GM12878 (cell line): ENCODE data around the gene CBFA2T3. TPM values are rescaled to one million over a fixed set of nuclear protein-coding genes. Genes with fewer than 3 reads are reported as not detected.

ENCODE experiments used
- ASH2L ChIP-seq: fragments of 300-600, 200-600 bp; sonication (generic); IDR thresholded peaks from 2 replicates; pipeline ENCODE4 v1.6.1; 2017; ENCODE audit warnings: low read depth, mild to moderate bottlenecking, borderline replicate concordance
- ATF2 ChIP-seq: IDR thresholded peaks from 2 replicates; pipeline ENCODE4 v1.6.1; 2012; ENCODE audit warnings: low read length, inconsistent platforms
- ATF7 ChIP-seq: fragments of 450-650 bp; IDR thresholded peaks from 2 replicates; pipeline ENCODE4 v1.6.1; 2016; ENCODE audit warnings: low read depth, mild to moderate bottlenecking
- CHD2 ChIP-seq: IDR thresholded peaks from 2 replicates; pipeline ENCODE4 v1.6.1; 2011; ENCODE audit warnings: low read depth, low read length, improper control_type of control experiment, borderline replicate concordance
- DPF2 ChIP-seq: fragments of 450-650 bp; IDR thresholded peaks from 2 replicates; pipeline ENCODE4 v1.6.1; 2017; ENCODE audit warnings: mild to moderate bottlenecking
- EP300 ChIP-seq, 2 experiments: fragments of 150-350 bp in 1 of 2; IDR thresholded peaks; 2 replicates each; pipeline ENCODE4 v1.6.1; 2011 to 2012; ENCODE audit warnings: low read depth in 2 of 2, low read length in 2 of 2, borderline replicate concordance in 1 of 2, improper control_type of control experiment in 1 of 2, inconsistent platforms in 1 of 2; ENCODE audit not compliant: control insufficient read depth in 1 of 2
- ESRRA ChIP-seq: IDR thresholded peaks from 2 replicates; pipeline ENCODE4 v1.6.1; 2012; ENCODE audit warnings: mild to moderate bottlenecking, low read length, improper control_type of control experiment
- EZH2 ChIP-seq: IDR thresholded peaks from 2 replicates; pipeline ENCODE4 v1.6.1; 2012; ENCODE audit warnings: low read depth, mild to moderate bottlenecking, control low read depth, inconsistent platforms, low read length, borderline replicate concordance; ENCODE audit not compliant: control insufficient read depth
- GATAD2B ChIP-seq: fragments of 450-650 bp; conservative IDR thresholded peaks from 2 replicates; pipeline ENCODE4 v1.6.1; 2017; ENCODE audit warnings: low read depth, mild to moderate bottlenecking, moderate library complexity
- JUNB ChIP-seq: IDR thresholded peaks from 2 replicates; pipeline ENCODE4 v1.6.1; 2016; ENCODE audit warnings: antibody characterized with exemption, mild to moderate bottlenecking
- MAX ChIP-seq: IDR thresholded peaks from 2 replicates; pipeline ENCODE4 v1.6.1; 2012; ENCODE audit warnings: low read depth, low read length, improper control_type of control experiment
- MEF2B ChIP-seq: fragments of 450-650 bp; IDR thresholded peaks from 2 replicates; pipeline ENCODE4 v1.6.1; 2018; ENCODE audit warnings: mild to moderate bottlenecking, moderate library complexity; ENCODE audit not compliant: partially characterized antibody, poor library complexity, severe bottlenecking
- MTA2 ChIP-seq: fragments of 450-650 bp; IDR thresholded peaks from 2 replicates; pipeline ENCODE4 v1.6.1; 2016; ENCODE audit warnings: low read depth, mild to moderate bottlenecking, moderate library complexity
- MXI1 ChIP-seq: fragments of 150-350 bp; IDR thresholded peaks from 2 replicates; pipeline ENCODE4 v1.6.1; 2011; ENCODE audit warnings: low read depth, mild to moderate bottlenecking, inconsistent platforms, low read length, improper control_type of control experiment
- NBN ChIP-seq: fragments of 450-650 bp; IDR thresholded peaks from 2 replicates; pipeline ENCODE4 v1.6.1; 2016
- NFIC ChIP-seq: IDR thresholded peaks from 2 replicates; pipeline ENCODE4 v1.6.1; 2012; ENCODE audit warnings: low read depth, mild to moderate bottlenecking, inconsistent platforms, low read length, moderate library complexity
- NR2C1 ChIP-seq: fragments of 450-650 bp; IDR thresholded peaks from 2 replicates; pipeline ENCODE4 v1.6.1; 2017; ENCODE audit warnings: antibody characterized with exemption, mild to moderate bottlenecking, moderate library complexity
- NR2F1 ChIP-seq: fragments of 450-650 bp; conservative IDR thresholded peaks from 2 replicates; pipeline ENCODE4 v1.6.1; 2017; ENCODE audit warnings: mild to moderate bottlenecking
- POLR2AphosphoS5 ChIP-seq: IDR thresholded peaks from 2 replicates; pipeline ENCODE4 v1.6.1; 2011; ENCODE audit warnings: mild to moderate bottlenecking, low read length, inconsistent platforms
- SIN3A ChIP-seq: IDR thresholded peaks from 2 replicates; pipeline ENCODE4 v1.6.1; 2012; ENCODE audit warnings: low read depth, low read length, improper control_type of control experiment
- SMAD5 ChIP-seq: IDR thresholded peaks from 2 replicates; pipeline ENCODE4 v1.6.1; 2016; ENCODE audit warnings: antibody characterized with exemption, low read depth
- SPI1 ChIP-seq: IDR thresholded peaks from 2 replicates; pipeline ENCODE4 v1.6.1; 2011; ENCODE audit warnings: low read depth, mild to moderate bottlenecking, low read length, moderate library complexity, borderline replicate concordance; ENCODE audit not compliant: insufficient read depth
- SREBF1 ChIP-seq: IDR thresholded peaks from 2 replicates; pipeline ENCODE4 v1.6.1; 2012; ENCODE audit warnings: mild to moderate bottlenecking, low read length
- TCF12 ChIP-seq: IDR thresholded peaks from 2 replicates; pipeline ENCODE4 v1.6.1; 2011; ENCODE audit warnings: low read depth, mild to moderate bottlenecking, low read length
- YY1 ChIP-seq: IDR thresholded peaks from 2 replicates; pipeline ENCODE4 v1.6.1; 2011; ENCODE audit warnings: low read depth, mild to moderate bottlenecking, low read length
- ZBED1 ChIP-seq: IDR thresholded peaks from 2 replicates; pipeline ENCODE4 v1.6.1; 2016; ENCODE audit warnings: borderline replicate concordance
- ZNF592 ChIP-seq: fragments of 450-650 bp; IDR thresholded peaks from 2 replicates; pipeline ENCODE4 v1.6.1; 2017; ENCODE audit warnings: mild to moderate bottlenecking, moderate library complexity
- polyA plus RNA-seq, 11 experiments: library from polyadenylated mRNA; depleted of rRNA in 4 of 11; unstranded in 6 of 11; stranded (reverse) in 5 of 11; fragments of >200 nt; fragmentation: Nextera tagmentation in 4 of 11; fragmentation: Illumina TruSeq in 1 of 11; extraction: Ambion mirVana in 4 of 11; extraction: Trizol in 1 of 11; gene quantifications; 1 replicate in 1 of 11; 2 replicates in 10 of 11; pipeline versions ENCODE4 v1.2.1 to v1.2.3, GENCODE V29; 2011 to 2016; ENCODE audit warnings: inconsistent platforms in 2 of 11, missing spikeins in 2 of 11, low read depth in 1 of 11
- total RNA-seq, 4 experiments: library from RNA; depleted of rRNA in 3 of 4; stranded (reverse); fragments of >200 nt in 3 of 4; fragmentation: Illumina TruSeq in 1 of 4; extraction: Trizol in 1 of 4; gene quantifications; 2 replicates each; pipeline versions ENCODE4 v1.2.1 to v1.2.3, GENCODE V29; 2013 to 2021

Gene CBFA2T3
- total and polyA plus RNA-seq, 10 of the 15 experiments (the other 5 are each of a cell fraction or from before 2014, with no cell fraction given), result 0.69 to 42.6 (median 4.5) TPM

- TF ChIP-seq ZNF592 (0 out of 2 replicates have a peak, but pooled peaks have one; percentile 14), CHD2 (peak; percentile 86; the same call in 1 of the 2 replicates), MEF2B (peak; percentile 75), ATF7 (0 out of 2 replicates have a peak, but pooled peaks have one; percentile 32), GATAD2B (peak; percentile 97), SMAD5 (no peak; the same call in 1 of the 2 replicates), NFIC (no peak), SIN3A (no peak; the same call in 1 of the 2 replicates), EP300 (IDR thresholded peaks at IDR 0.05; ENCODE audit: borderline replicate concordance in 1 of 2, control insufficient read depth in 1 of 2, low read depth in 2 of 2, low read length in 2 of 2) (peak in 1 of 2 experiments; percentile 84; a peak in 2 of 4 replicates), MAX (peak; percentile 56), ESRRA (no peak), NBN (peak; percentile 74), ASH2L (peak; percentile 36; the same call in 1 of the 2 replicates), NR2C1 (no peak), DPF2 (peak; percentile 97), EZH2 (no peak), JUNB (peak; percentile 54; the same call in 1 of the 2 replicates), MXI1 (peak; percentile 87), SPI1 (peak; percentile 67), NR2F1 (peak; percentile 65), MTA2 (peak; percentile 82), TCF12 (peak; percentile 100), YY1 (peak; percentile 46; the same call in 1 of the 2 replicates), SREBF1 (no peak), ZBED1 (0 out of 2 replicates have a peak, but pooled peaks have one; percentile 60), ATF2 (no peak), POLR2AphosphoS5 (peak; percentile 68; the same call in 1 of the 2 replicates)
Observed at GRCh38 chr16:88978608-88979346, 1.8 kb upstream of the CBFA2T3 start (continued).
